Cortex of kidney (tissue), 1 donor: Measurements from ENCODE around the gene TBC1D19.

Experiments used
- DNase-seq: peaks from one replicate; lab custom pipeline; 2025; lab: John Stamatoyannopoulos, UW

Gene TBC1D19

GRCh38 chr4:26736621-26737020, 152.7 kb downstream of the TBC1D19 start:
- no peak for DNase-seq

GRCh38 chr4:26737385-26737784, 153.5 kb downstream of the TBC1D19 start:
- DNase-seq, result no peak

- no peak for DNase-seq
Observed at GRCh38 chr4:26741491-26741871, 157.6 kb downstream of the TBC1D19 start.

GRCh38 chr4:26746802-26747213, 162.9 kb downstream of the TBC1D19 start:
- no peak for DNase-seq

- no peak for DNase-seq
Observed at GRCh38 chr4:26748811-26749210, 164.9 kb downstream of the TBC1D19 start.

- DNase-seq, result no peak
Observed at GRCh38 chr4:26749867-26750266, 166.0 kb downstream of the TBC1D19 start.

GRCh38 chr4:26751004-26751403, 167.1 kb downstream of the TBC1D19 start:
- DNase-seq, result no peak

GRCh38 chr4:26751838-26752237, 168.0 kb downstream of the TBC1D19 start:
- DNase-seq, result no peak

GRCh38 chr4:26753187-26753586, 169.3 kb downstream of the TBC1D19 start:
- no peak for DNase-seq

- no peak for DNase-seq
Observed at GRCh38 chr4:26753617-26754016, 169.7 kb downstream of the TBC1D19 start.

GRCh38 chr4:26757751-26758150, 173.9 kb downstream of the TBC1D19 start:
- no peak for DNase-seq

GRCh38 chr4:26758899-26759298, 175.0 kb downstream of the TBC1D19 start:
- DNase-seq, result no peak

GRCh38 chr4:26762650-26763049, 178.8 kb downstream of the TBC1D19 start:
- DNase-seq, result no peak

GRCh38 chr4:26763063-26763462, 179.2 kb downstream of the TBC1D19 start:
- no peak for DNase-seq

GRCh38 chr4:26763648-26764047, 179.8 kb downstream of the TBC1D19 start:
- no peak for DNase-seq

GRCh38 chr4:26764231-26764630, 180.3 kb downstream of the TBC1D19 start:
- no peak for DNase-seq

GRCh38 chr4:26765515-26765914, 181.6 kb downstream of the TBC1D19 start:
- no peak for DNase-seq

- no peak for DNase-seq
Observed at GRCh38 chr4:26766141-26766540, 182.3 kb downstream of the TBC1D19 start.

- no peak for DNase-seq
Observed at GRCh38 chr4:26772096-26772873, 188.4 kb downstream of the TBC1D19 start.

GRCh38 chr4:26779224-26779623, 195.3 kb downstream of the TBC1D19 start:
- DNase-seq, result no peak

GRCh38 chr4:26779674-26780073, 195.8 kb downstream of the TBC1D19 start:
- no peak for DNase-seq

- DNase-seq, result no peak
Observed at GRCh38 chr4:26780539-26780938, 196.7 kb downstream of the TBC1D19 start.

GRCh38 chr4:26782168-26782829, 198.4 kb downstream of the TBC1D19 start:
- DNase-seq, result no peak

GRCh38 chr4:26782830-26783202, 198.9 kb downstream of the TBC1D19 start:
- no peak for DNase-seq
